GM12865 (cell line): ENCODE measurements around the gene PTPRU.

Source experiments
- DNase-seq: peaks from one replicate; pipeline ENCODE4 v3.0.0; 2010; ENCODE audit warnings: low read depth
- H3K4me3 ChIP-seq: 2 replicates; pipeline ENCODE4 v1.5.1; 2011; ENCODE audit warnings: mild to moderate bottlenecking, low read depth, low read length, control low read depth
- TF ChIP-seq, protein P1 (sequence below): IDR thresholded peaks from 2 replicates; pipeline ENCODE4 v1.5.1; 2011; ENCODE audit warnings: low read length, control low read depth, low read depth, inconsistent platforms; ENCODE audit not compliant: insufficient read depth; ENCODE audit errors: missing control alignments

The PTPRU gene

DNA sequence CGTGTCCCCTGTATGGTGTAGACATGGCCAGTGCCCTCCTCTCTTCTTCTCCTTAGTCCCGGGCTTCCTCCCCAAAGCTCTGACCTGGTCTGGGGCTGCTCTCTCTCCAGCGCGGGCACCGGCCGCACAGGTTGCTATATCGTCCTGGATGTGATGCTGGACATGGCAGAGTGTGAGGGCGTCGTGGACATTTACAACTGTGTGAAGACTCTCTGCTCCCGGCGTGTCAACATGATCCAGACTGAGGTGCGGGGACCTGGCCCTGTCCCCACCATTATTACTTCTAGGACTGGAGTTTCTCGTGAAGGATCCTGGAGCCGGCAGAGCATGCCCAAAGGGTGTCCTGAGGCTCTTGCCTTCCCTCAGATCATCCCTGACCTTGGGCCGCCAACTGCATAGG lies 78.9 kb downstream of the PTPRU start:
- no peak for DNase-seq
- H3K4me3 ChIP-seq: no peak overlapping the region
- TF ChIP-seq, protein P1, sequence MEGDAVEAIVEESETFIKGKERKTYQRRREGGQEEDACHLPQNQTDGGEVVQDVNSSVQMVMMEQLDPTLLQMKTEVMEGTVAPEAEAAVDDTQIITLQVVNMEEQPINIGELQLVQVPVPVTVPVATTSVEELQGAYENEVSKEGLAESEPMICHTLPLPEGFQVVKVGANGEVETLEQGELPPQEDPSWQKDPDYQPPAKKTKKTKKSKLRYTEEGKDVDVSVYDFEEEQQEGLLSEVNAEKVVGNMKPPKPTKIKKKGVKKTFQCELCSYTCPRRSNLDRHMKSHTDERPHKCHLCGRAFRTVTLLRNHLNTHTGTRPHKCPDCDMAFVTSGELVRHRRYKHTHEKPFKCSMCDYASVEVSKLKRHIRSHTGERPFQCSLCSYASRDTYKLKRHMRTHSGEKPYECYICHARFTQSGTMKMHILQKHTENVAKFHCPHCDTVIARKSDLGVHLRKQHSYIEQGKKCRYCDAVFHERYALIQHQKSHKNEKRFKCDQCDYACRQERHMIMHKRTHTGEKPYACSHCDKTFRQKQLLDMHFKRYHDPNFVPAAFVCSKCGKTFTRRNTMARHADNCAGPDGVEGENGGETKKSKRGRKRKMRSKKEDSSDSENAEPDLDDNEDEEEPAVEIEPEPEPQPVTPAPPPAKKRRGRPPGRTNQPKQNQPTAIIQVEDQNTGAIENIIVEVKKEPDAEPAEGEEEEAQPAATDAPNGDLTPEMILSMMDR: no peak

DNA sequence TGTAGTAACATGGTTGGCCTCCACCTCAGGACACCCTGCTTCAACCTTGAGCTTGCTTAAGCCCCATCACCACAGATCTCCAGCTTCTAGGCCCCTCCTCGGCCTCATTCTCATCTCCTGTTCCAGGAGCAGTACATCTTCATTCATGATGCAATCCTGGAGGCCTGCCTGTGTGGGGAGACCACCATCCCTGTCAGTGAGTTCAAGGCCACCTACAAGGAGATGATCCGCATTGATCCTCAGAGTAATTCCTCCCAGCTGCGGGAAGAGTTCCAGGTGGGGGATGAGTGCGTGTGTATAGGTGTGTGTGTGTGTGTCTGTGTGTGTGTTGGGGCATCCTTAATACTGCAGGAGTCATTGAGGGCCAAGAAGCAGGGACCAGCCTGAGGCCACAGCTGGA lies 79.6 kb downstream of the PTPRU start:
- H3K4me3 ChIP-seq: no peak overlapping the region
- TF ChIP-seq, protein P1: no peak
- DNase-seq: no peak

DNA sequence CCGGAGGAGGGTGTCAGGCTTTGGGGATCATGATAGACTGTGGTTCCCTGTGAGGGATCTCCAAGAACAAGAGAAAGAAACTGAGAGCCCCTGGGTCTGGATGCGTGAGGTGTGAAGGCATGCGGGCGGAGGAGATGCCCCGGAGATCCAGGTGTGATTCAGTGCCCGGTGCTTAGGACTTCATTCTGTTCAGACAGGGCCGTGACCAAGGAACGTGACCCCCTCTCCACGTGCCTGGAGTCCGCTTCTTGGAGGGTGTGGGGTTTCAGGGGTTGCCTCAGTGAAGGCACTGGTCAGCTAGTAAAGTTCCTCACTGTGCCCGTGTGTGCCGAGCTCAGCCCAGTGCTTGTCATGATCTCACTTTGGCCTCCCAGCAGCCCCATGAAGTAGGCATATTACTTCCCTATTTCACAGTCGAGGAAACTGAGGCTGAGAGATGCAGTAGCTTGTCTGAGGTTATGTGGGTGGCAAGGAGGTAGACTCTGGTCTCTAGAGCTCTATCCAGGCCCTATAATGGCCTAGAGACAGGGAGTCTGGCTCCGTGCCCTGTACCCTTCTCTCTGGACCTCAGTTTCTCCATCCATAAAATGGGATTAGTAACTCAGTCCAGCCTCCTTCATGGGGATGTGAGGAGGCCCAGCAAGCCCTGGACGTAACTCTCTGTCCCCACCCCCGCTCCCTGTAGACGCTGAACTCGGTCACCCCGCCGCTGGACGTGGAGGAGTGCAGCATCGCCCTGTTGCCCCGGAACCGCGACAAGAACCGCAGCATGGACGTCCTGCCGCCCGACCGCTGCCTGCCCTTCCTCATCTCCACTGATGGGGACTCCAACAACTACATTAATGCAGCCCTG lies 81.0 kb downstream of the PTPRU start:
- no peak for DNase-seq
- TF ChIP-seq, protein P1: no peak
- no peak overlapping the region for H3K4me3 ChIP-seq

GRCh38 chr1:29317916-29318530 lies 81.7 kb downstream of the PTPRU start:
- no peak overlapping the region for H3K4me3 ChIP-seq
- no peak for DNase-seq
- TF ChIP-seq, protein P1: no peak

- no peak for DNase-seq
- no peak overlapping the region for H3K4me3 ChIP-seq
- TF ChIP-seq, protein P1: no peak
These were observed 82.4 kb downstream of the PTPRU start for GRCh38 chr1:29318724-29319123.

- no peak overlapping the region for H3K4me3 ChIP-seq
- TF ChIP-seq, protein P1: no peak
- no peak for DNase-seq
These were observed 83.2 kb downstream of the PTPRU start for GRCh38 chr1:29319300-29320110.
